Stromal cell of bone marrow (primary cell): ENCODE data around the gene ZNF221.
A peak's percentile ranks its signal among the peaks of the same experiment; 100 is the strongest.

Experiments used
- DNase-seq: peaks from one replicate; pipeline ENCODE4 v3.0.0-alpha.2; 2012; ENCODE audit warnings: low read depth

Gene ZNF221

DNA sequence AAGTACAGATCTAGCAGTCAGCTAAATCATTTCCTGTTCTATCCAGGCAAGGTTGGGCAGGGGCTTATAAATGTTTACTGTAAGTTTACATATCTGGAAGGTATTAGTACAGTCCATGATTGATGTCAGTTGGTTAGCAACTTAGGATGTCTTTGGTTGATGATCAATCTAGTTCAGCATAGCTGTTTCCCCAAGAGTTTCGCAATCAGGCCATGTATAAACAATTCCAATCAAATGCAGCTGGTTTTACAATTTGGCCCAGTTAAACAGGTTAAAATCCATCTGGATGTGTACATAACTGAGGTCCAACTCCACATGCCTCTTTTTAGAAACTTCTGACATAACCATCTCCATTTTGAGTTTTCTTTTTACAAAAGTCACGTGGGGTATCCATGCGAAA lies 6.9 kb downstream of the ZNF221 start:
- DNase-seq: peak; percentile 27

GRCh38 chr19:43960411-43960810 lies 9.4 kb downstream of the ZNF221 start:
- no peak for DNase-seq

DNA sequence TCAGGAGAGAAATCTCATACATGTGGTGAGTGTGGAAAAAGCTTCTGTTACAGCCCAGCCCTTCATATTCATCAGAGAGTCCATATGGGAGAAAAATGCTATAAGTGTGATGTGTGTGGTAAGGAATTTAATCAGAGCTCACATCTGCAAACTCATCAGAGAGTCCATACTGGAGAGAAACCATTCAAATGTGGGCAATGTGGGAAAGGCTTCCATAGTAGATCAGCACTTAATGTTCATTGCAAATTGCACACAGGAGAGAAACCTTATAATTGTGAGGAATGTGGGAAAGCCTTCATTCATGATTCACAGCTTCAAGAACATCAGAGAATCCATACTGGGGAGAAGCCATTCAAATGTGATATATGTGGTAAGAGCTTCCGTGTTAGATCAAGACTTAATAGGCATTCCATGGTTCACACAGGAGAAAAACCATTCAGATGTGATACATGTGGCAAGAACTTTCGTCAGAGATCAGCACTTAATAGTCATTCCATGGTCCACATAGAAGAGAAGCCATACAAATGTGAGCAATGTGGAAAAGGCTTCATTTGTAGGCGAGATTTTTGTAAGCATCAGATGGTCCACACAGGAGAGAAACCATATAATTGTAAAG lies 15.2 kb downstream of the ZNF221 start:
- no peak for DNase-seq

GRCh38 chr19:43976732-43977131 lies 25.7 kb downstream of the ZNF221 start:
- no peak for DNase-seq

GRCh38 chr19:43983544-43983911 lies 32.5 kb downstream of the ZNF221 start:
- DNase-seq: no peak

GRCh38 chr19:43983912-43984686 lies 33.1 kb downstream of the ZNF221 start, which contains the start of gene ZNF155:
Gene ZNF155, plus strand, starts transcription at chr19:43984188. Its CDS starts 4,356 bp downstream, at chr19:43988544.
- peak; percentile 98 for DNase-seq

- no peak for DNase-seq
These were observed 33.6 kb downstream of the ZNF221 start for GRCh38 chr19:43984687-43985000.

GRCh38 chr19:43997631-43998290 lies 46.7 kb downstream of the ZNF221 start:
- peak; percentile 39 for DNase-seq

DNA sequence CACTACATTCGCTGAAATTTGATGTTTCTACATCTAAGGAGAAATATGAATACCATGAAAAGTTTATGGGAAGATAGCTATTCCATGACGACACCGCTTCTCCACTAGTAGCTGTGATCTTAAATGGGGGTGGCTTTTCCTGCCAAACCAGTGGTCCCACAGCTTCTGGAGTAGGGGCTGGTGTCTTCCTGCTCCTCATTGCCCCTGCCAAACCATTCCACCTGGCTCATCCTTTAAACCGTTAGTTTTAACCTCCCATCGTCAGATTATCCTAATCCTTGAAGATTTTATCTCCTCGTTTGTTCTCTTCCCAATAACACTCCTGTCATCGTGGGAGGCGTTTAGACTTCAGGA lies 51.2 kb downstream of the ZNF221 start:
- no peak for DNase-seq

DNA sequence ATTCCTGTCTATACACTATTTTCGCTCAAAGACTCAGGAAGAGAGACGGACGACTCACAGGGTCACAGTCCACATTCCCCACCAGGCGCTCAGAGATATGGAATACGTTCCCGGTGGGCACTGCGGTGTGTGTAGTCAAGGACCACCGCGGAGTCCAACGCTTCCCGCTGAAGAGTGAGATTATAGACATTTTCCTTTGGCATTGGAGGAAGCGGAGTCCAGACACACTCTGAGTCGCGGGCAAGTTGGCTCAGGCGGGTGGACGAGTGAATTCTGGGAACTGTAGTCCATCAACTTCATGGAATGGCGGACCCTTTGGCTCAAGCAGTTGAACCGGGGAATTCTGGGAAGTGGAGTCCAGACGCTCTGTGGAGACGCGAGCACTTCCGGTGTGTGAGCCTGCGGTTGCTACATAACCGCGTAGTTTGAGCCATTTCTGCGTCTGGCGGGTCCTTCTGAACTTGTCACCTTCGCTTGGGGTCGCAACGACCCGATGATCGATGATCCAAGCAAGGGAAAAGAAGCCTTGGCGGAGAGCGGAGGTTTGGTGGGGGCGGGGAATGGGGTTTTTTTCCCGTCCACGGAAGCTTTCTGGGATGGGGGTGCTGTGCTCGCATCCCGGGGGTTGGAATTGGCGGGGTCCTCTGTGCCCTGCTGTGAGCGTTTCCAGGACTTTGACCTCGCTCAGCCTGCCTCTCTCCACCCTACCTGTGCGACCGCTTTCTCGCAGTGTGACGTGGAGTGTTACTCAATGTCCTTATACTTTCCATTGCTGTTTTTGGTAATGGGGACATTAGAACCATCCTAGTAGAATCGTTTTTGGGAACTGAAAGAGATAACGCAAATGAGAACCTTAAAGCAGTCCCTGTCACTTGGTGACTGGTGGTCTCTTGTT lies 51.8 kb downstream of the ZNF221 start, which contains the start of gene ZNF230:
TSS of gene ZNF230 (plus strand) at position 392 of the 895 bp plus-strand sequence. CDS start 4,122 bp downstream, outside the sequence.
- DNase-seq: peak; percentile 97

GRCh38 chr19:44003461-44004009 lies 52.5 kb downstream of the ZNF221 start:
- DNase-seq: no peak

DNA sequence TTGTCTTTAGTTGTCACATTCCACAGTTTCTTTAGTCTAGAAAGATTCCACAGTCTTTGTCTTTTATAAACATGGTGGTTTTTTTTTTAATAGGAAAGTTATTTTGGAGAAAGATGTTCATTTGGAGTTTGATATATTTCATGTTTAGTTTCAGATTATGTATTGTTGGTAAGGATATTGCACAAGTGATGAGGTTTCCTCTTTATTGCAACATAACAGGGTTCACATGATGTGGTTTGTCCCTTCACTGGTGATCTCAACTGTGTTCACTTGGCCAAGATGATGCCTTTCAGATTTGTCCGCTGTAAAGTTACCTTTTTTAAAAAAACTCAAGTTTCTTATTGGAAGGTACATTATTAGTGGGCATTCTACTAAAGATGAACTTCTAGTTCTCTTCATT lies 54.9 kb downstream of the ZNF221 start:
- no peak for DNase-seq

GRCh38 chr19:44007473-44007872 lies 56.4 kb downstream of the ZNF221 start:
- no peak for DNase-seq

- no peak for DNase-seq
These were observed 59.4 kb downstream of the ZNF221 start for GRCh38 chr19:44010468-44010867.
